Neural progenitor cell (in vitro differentiated cells): ENCODE results near the gene LSM3. TPM values are rescaled to one million over a fixed set of nuclear protein-coding genes. Genes with fewer than 3 reads are reported as not detected.

Source experiments
- DNase-seq: peaks from one replicate; pipeline ENCODE4 v3.0.0-alpha.2; 2016; ENCODE audit warnings: low spot score
- H2AFZ ChIP-seq: fragments of 200-600 bp; sonication (generic); replicated peaks from 2 replicates; pipeline ENCODE4 v1.6.1; 2016; ENCODE audit warnings: antibody characterized with exemption
- H3F3A ChIP-seq: fragments of 200-600 bp; sonication (generic); 2 replicates; pipeline ENCODE4 v1.6.1; 2016; ENCODE audit warnings: antibody characterized with exemption, low read depth
- H3K27ac ChIP-seq: fragments of 200-600 bp; sonication (generic); 2 replicates; pipeline ENCODE4 v1.5.1; 2016; ENCODE audit warnings: mild to moderate bottlenecking
- H3K27me3 ChIP-seq: fragments of 200-600 bp; sonication (generic); 2 replicates; pipeline ENCODE4 v1.6.1; 2016; ENCODE audit warnings: mild to moderate bottlenecking, moderate library complexity
- H3K36me3 ChIP-seq: fragments of 200-600 bp; sonication (generic); 2 replicates; pipeline ENCODE4 v1.5.1; 2016
- H3K4me1 ChIP-seq: fragments of 200-600 bp; sonication (generic); 2 replicates; pipeline ENCODE4 v1.6.1; 2016; ENCODE audit warnings: mixed run types
- H3K4me2 ChIP-seq: fragments of 200-600 bp; sonication (generic); 2 replicates; pipeline ENCODE4 v1.6.1; 2016
- H3K4me3 ChIP-seq: fragments of 200-600 bp; sonication (generic); 2 replicates; pipeline ENCODE4 v1.5.1; 2016
- H3K79me2 ChIP-seq: fragments of 200-600 bp; sonication (generic); 2 replicates; pipeline ENCODE4 v1.6.1; 2016; ENCODE audit warnings: low read depth
- H3K9ac ChIP-seq: fragments of 200-600 bp; sonication (generic); 2 replicates; pipeline ENCODE4 v1.6.1; 2016
- H3K9me3 ChIP-seq: fragments of 200-600 bp; sonication (generic); 2 replicates; pipeline ENCODE4 v1.5.1; 2016; ENCODE audit warnings: low read depth
- H4K20me1 ChIP-seq: fragments of 200-600 bp; sonication (generic); 2 replicates; pipeline ENCODE4 v1.6.1; 2016; ENCODE audit warnings: low read depth
- H3K27ac Mint-ChIP-seq: 3 replicates; pipeline ENCODE4 v1.8.0; 2021; ENCODE audit warnings: mixed read lengths
- H3K27me3 Mint-ChIP-seq: 2 replicates; pipeline ENCODE4 v1.8.0; 2022; ENCODE audit warnings: low read depth, mild to moderate bottlenecking, inconsistent platforms, moderate library complexity, mixed read lengths; ENCODE audit not compliant: insufficient read depth
- H3K36me3 Mint-ChIP-seq: 3 replicates; pipeline ENCODE4 v1.8.0; 2021; ENCODE audit warnings: mixed read lengths
- H3K4me1 Mint-ChIP-seq: 3 replicates; pipeline ENCODE4 v1.8.0; 2021; ENCODE audit warnings: mixed read lengths
- H3K4me3 Mint-ChIP-seq: 3 replicates; pipeline ENCODE4 v1.8.0; 2021; ENCODE audit warnings: mild to moderate bottlenecking, moderate library complexity, mixed read lengths
- H3K9me3 Mint-ChIP-seq: 3 replicates; pipeline ENCODE4 v1.8.0; 2020; ENCODE audit warnings: mixed read lengths
- EZH2 ChIP-seq: fragments of 200-600 bp; sonication (generic); IDR thresholded peaks from 2 replicates; pipeline ENCODE4 v1.6.1; 2017; ENCODE audit warnings: antibody characterized with exemption, mild to moderate bottlenecking, moderate library complexity
- EZH2phosphoT487 ChIP-seq: fragments of 200-600 bp; sonication (generic); IDR thresholded peaks from 2 replicates; pipeline ENCODE4 v1.6.1; 2017; ENCODE audit warnings: antibody characterized with exemption
- total RNA-seq: library from RNA; depleted of rRNA; stranded (reverse); fragments of >200 nt; gene quantifications from 2 replicates; pipeline ENCODE4 v1.2.3, GENCODE V29; 2015; ENCODE audit warnings: low replicate concordance
- TF ChIP-seq, protein P1 (sequence below): fragments of 200-600 bp; sonication (generic); IDR thresholded peaks from 2 replicates; pipeline ENCODE4 v1.5.1; 2017; ENCODE audit warnings: antibody characterized with exemption, mild to moderate bottlenecking

The LSM3 gene
- total RNA-seq, 1 donor from 2014 or later, result 36.2 TPM

DNA sequence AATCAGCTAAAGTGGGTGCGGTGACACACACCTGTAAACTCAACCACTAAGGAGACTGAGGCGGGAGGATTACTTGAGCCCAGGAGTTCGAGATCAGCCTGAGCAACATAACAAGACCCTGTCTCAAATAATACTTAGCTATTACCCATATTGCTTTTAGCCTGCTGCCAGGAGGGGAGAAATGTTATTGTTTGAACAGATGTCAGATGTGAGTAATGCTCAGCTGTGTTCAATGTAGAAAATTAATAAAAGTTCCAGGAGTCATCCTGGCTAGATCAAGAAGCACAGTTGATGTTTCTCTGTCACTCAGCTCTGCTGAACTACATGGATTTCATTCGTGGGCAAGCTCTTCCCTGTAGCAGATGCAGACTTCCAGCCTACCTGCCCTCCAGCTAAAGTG, 22.2 kb downstream of the LSM3 start:
- no peak for DNase-seq
- TF ChIP-seq, protein P1, sequence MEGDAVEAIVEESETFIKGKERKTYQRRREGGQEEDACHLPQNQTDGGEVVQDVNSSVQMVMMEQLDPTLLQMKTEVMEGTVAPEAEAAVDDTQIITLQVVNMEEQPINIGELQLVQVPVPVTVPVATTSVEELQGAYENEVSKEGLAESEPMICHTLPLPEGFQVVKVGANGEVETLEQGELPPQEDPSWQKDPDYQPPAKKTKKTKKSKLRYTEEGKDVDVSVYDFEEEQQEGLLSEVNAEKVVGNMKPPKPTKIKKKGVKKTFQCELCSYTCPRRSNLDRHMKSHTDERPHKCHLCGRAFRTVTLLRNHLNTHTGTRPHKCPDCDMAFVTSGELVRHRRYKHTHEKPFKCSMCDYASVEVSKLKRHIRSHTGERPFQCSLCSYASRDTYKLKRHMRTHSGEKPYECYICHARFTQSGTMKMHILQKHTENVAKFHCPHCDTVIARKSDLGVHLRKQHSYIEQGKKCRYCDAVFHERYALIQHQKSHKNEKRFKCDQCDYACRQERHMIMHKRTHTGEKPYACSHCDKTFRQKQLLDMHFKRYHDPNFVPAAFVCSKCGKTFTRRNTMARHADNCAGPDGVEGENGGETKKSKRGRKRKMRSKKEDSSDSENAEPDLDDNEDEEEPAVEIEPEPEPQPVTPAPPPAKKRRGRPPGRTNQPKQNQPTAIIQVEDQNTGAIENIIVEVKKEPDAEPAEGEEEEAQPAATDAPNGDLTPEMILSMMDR, result no peak
- TF ChIP-seq EZH2phosphoT487 (no peak), EZH2 (no peak)
- H3K79me2 ChIP-seq, result peaks cover 5% of the 10 kb centered on the region

DNA sequence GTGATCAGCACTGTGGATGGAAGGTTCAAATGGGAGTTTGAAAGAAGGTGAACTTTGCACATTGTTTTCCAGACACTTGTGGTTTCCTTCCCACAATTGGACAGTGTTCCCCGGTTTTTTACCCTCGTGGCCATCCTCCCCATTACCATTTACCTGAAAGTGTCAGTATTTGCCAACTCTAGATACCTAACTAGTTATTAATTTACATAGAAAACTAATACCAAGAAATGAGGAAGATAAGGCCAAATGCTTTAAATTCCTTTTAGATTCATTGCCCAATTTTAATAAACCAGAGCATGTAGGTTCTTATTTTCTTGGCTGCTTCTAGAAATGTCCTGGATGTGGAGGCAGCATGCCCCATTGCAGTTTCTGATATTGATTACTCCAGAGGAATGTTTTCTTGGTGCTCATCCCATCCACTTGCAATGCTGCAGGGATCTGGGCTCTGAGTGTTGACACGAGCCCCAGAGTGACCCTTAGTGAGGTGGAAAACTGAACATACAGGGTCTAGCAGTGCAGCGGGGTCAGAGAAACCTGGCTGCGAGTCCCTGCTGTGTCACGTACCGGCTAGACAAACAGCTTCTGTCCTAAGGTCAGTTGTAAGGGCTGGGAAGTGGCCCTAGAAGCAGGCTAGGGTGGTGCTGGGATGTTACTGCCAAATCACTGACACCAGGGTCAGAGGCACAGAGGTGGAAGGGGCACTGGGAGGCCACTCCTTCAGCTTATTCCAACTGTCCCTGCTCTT, 23.5 kb downstream of the LSM3 start:
- no peaks in the 10 kb centered on the region for H3F3A ChIP-seq
- no peaks in the 10 kb centered on the region for H4K20me1 ChIP-seq
- H2AFZ ChIP-seq, result no peak overlapping the region
- no peaks in the 10 kb centered on the region for H3K9me3 Mint-ChIP-seq
- no peaks in the 10 kb centered on the region for H3K36me3 ChIP-seq
- DNase-seq, result no peak
- H3K36me3 Mint-ChIP-seq, result peaks cover 7% of the 10 kb centered on the region
- H3K4me2 ChIP-seq, result no peak overlapping the region
- H3K27me3 Mint-ChIP-seq, result no peaks in the 10 kb centered on the region
- TF ChIP-seq EZH2phosphoT487, result no peak
- no peak for TF ChIP-seq EZH2
- TF ChIP-seq, protein P1, result no peak
- H3K9ac ChIP-seq, result no peak overlapping the region
- no peaks in the 10 kb centered on the region for H3K4me1 Mint-ChIP-seq
- H3K27me3 ChIP-seq, result no peaks in the 10 kb centered on the region
- H3K4me3 Mint-ChIP-seq, result no peak overlapping the region
- H3K27ac Mint-ChIP-seq, result peak overlapping the region; percentile 12
- no peak overlapping the region for H3K27ac ChIP-seq
- no peaks in the 10 kb centered on the region for H3K9me3 ChIP-seq
- no peak overlapping the region for H3K4me3 ChIP-seq
- no peaks in the 10 kb centered on the region for H3K4me1 ChIP-seq
- H3K79me2 ChIP-seq, result peaks cover under 1% of the 10 kb centered on the region

More for the DNA sequence above, 22.2 kb downstream of the LSM3 start:
- Mint-ChIP-seq H3K27me3 (no peaks in the 10 kb centered on the region), H3K27ac (peak overlapping the region; percentile 87), H3K36me3 (peaks cover 7% of the 10 kb centered on the region), H3K4me1 (no peaks in the 10 kb centered on the region), H3K4me3 (no peak overlapping the region), H3K9me3 (no peaks in the 10 kb centered on the region)
- Histone ChIP-seq H3K27me3 (no peaks in the 10 kb centered on the region), H3K27ac (no peak overlapping the region), H3K4me1 (no peaks in the 10 kb centered on the region), H4K20me1 (no peaks in the 10 kb centered on the region), H3K4me3 (no peak overlapping the region), H2AFZ (no peak overlapping the region), H3K36me3 (no peaks in the 10 kb centered on the region), H3K4me2 (no peak overlapping the region), H3F3A (no peaks in the 10 kb centered on the region), H3K9ac (no peak overlapping the region), H3K9me3 (no peaks in the 10 kb centered on the region)

DNA sequence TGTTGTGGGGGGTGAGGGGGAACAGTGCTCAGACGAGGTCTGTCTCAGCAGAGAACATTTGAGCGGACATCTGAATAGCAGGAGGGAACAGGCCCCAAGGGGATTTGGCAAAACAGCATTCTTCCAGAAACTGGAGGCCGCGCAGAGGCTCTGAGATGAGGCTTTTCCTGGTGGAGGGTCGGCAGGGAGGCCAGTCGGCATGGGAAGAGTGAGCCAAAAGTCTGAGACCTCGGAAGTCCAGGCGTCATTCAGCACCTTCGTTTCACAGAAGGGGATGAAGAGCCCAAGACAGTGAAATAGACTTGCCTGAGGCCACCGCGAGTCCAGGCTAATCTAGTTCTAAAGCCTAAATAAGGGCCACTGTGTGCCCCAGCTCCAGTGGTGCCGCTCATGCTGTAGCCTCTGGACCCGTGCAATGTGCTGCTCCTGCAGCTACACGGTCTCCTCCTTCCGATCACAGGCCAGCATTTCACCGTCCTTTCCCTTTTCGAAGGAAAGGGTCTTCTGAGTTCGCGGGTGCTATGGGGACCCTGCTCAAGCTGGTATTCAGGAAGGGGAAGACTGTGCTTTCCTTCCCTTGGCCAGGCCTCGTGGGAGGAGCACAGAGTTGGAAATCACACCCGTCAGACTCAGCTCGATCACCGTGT, 24.4 kb downstream of the LSM3 start:
- Histone ChIP-seq H3K79me2 (no peaks in the 10 kb centered on the region), H3K4me3 (no peak overlapping the region), H3K9me3 (no peaks in the 10 kb centered on the region), H3F3A (no peaks in the 10 kb centered on the region), H2AFZ (no peak overlapping the region), H3K9ac (no peak overlapping the region), H3K27ac (no peak overlapping the region), H3K4me1 (no peaks in the 10 kb centered on the region), H3K4me2 (no peak overlapping the region), H3K36me3 (no peaks in the 10 kb centered on the region), H3K27me3 (no peaks in the 10 kb centered on the region), H4K20me1 (no peaks in the 10 kb centered on the region)
- H3K4me1 Mint-ChIP-seq, result no peaks in the 10 kb centered on the region
- no peaks in the 10 kb centered on the region for H3K27me3 Mint-ChIP-seq
- no peak overlapping the region for H3K27ac Mint-ChIP-seq
- peaks cover 3% of the 10 kb centered on the region for H3K36me3 Mint-ChIP-seq
- TF ChIP-seq EZH2, result no peak
- TF ChIP-seq, protein P1, result no peak
- no peak for TF ChIP-seq EZH2phosphoT487
- H3K4me3 Mint-ChIP-seq, result no peak overlapping the region
- H3K9me3 Mint-ChIP-seq, result no peaks in the 10 kb centered on the region
- DNase-seq, result no peak
